Calu3 (cell line): ENCODE data around the gene KDM2A. TPM values are rescaled to one million over a fixed set of nuclear protein-coding genes. Genes with fewer than 3 reads are reported as not detected.
A peak's percentile ranks its signal among the peaks of the same experiment; 100 is the strongest.

ENCODE experiments used
- BruUV-seq: library from RNA; stranded (reverse); fragments of 400-500 nt; replicated peaks from 2 replicates; lab custom pipeline; 2021; lab: Mats Ljungman, UMichigan
- CTCF ChIA-PET: fragments of 300-600 bp; sonication (Branson Sonifier 250); formaldehyde crosslinking; loops from one replicate; lab custom pipeline; 2022; ENCODE audit warnings: antibody characterized with exemption; lab: Charles Lee
- DNase-seq: peaks from one replicate; pipeline ENCODE4 v3.0.0; 2022
- H3K27ac Mint-ChIP-seq: one replicate; pipeline ENCODE4 v1.8.0; 2022; ENCODE audit warnings: mixed read lengths; ENCODE audit not compliant: unreplicated experiment
- H3K27me3 Mint-ChIP-seq: one replicate; pipeline ENCODE4 v1.8.0; 2022; ENCODE audit warnings: mixed read lengths; ENCODE audit not compliant: unreplicated experiment
- H3K36me3 Mint-ChIP-seq: one replicate; pipeline ENCODE4 v1.8.0; 2022; ENCODE audit warnings: mild to moderate bottlenecking, moderate library complexity, mixed read lengths; ENCODE audit not compliant: insufficient read depth, unreplicated experiment
- H3K4me1 Mint-ChIP-seq: one replicate; pipeline ENCODE4 v1.8.0; 2022; ENCODE audit warnings: mild to moderate bottlenecking, low read depth, mixed read lengths; ENCODE audit not compliant: unreplicated experiment
- H3K4me3 Mint-ChIP-seq: one replicate; pipeline ENCODE4 v1.8.0; 2022; ENCODE audit warnings: mild to moderate bottlenecking, low read depth, moderate library complexity, mixed read lengths; ENCODE audit not compliant: unreplicated experiment
- H3K9me3 Mint-ChIP-seq: one replicate; pipeline ENCODE4 v1.8.0; 2022; ENCODE audit warnings: low read depth, mixed read lengths; ENCODE audit not compliant: unreplicated experiment
- CTCF ChIP-seq: fragments of 200-600 bp; IDR thresholded peaks from one replicate; pipeline ENCODE4 v1.8.0; 2022; ENCODE audit warnings: antibody characterized with exemption; ENCODE audit not compliant: unreplicated experiment
- intact Hi-C: fragments of 100-400 bp; cut with micrococcal nuclease; formaldehyde crosslinking; loops from one replicate; pipeline ENCODE4 v1.10.0; 2022; ENCODE audit not compliant: unreplicated experiment
- total RNA-seq: library from RNA; stranded (reverse); gene quantifications from 2 replicates; pipeline ENCODE4 v1.2.3, GENCODE V29; 2022

The KDM2A gene
- total RNA-seq, 1 experiment from 2014 or later: 73.2 TPM

- peaks cover 16% of the 10 kb centered on the region for H3K4me1 Mint-ChIP-seq
- H3K4me3 Mint-ChIP-seq: no peak overlapping the region
- no peak for TF ChIP-seq CTCF
- H3K27me3 Mint-ChIP-seq: no peaks in the 10 kb centered on the region
- peaks cover 6% of the 10 kb centered on the region for H3K9me3 Mint-ChIP-seq
- H3K27ac Mint-ChIP-seq: no peak overlapping the region
- intact Hi-C loops: no loop called here
- no peak for DNase-seq
- BruUV-seq: no TSS peak
- CTCF ChIA-PET: interaction anchor here (0.5 to 1.8 kb wide), 3 partner anchors 10 to 65 kb away, joined by 6 to 7 read pairs (median 6); partner anchors contain the start of gene SSH3
- H3K36me3 Mint-ChIP-seq: peaks cover 60% of the 10 kb centered on the region
Measured at GRCh38 chr11:67292671-67293070, 173.6 kb downstream of the KDM2A start.

- peak; percentile 47 for DNase-seq
- H3K27me3 Mint-ChIP-seq: no peaks in the 10 kb centered on the region
- CTCF ChIA-PET: interaction anchor here (0.7 to 1.8 kb wide), 3 partner anchors 10 to 24 kb away, joined by 3 to 6 read pairs (median 6); partner anchors contain the start of gene SSH3
- intact Hi-C loops: no loop called here
- TF ChIP-seq CTCF: no peak
- H3K4me1 Mint-ChIP-seq: peaks cover 11% of the 10 kb centered on the region
- no peak overlapping the region for H3K27ac Mint-ChIP-seq
- H3K9me3 Mint-ChIP-seq: peaks cover 6% of the 10 kb centered on the region
- no TSS peak for BruUV-seq
- peaks cover 60% of the 10 kb centered on the region for H3K36me3 Mint-ChIP-seq
- H3K4me3 Mint-ChIP-seq: no peak overlapping the region
Measured at GRCh38 chr11:67293090-67293489, 174.0 kb downstream of the KDM2A start.

- Mint-ChIP-seq H3K9me3 (peaks cover 6% of the 10 kb centered on the region), H3K27me3 (no peaks in the 10 kb centered on the region), H3K27ac (no peak overlapping the region), H3K4me3 (no peak overlapping the region), H3K4me1 (peaks cover 10% of the 10 kb centered on the region), H3K36me3 (peaks cover 54% of the 10 kb centered on the region)
- TF ChIP-seq CTCF: no peak
- CTCF ChIA-PET: no interaction called here
- intact Hi-C loops: no loop called here
- BruUV-seq: no TSS peak
- DNase-seq: no peak
Measured at GRCh38 chr11:67295846-67296245, 176.8 kb downstream of the KDM2A start.

GRCh38 chr11:67298786-67299185, 179.7 kb downstream of the KDM2A start:
- Mint-ChIP-seq H3K9me3 (peaks cover 6% of the 10 kb centered on the region), H3K27ac (no peak overlapping the region), H3K4me1 (no peaks in the 10 kb centered on the region), H3K27me3 (no peaks in the 10 kb centered on the region), H3K36me3 (peaks cover 53% of the 10 kb centered on the region), H3K4me3 (no peak overlapping the region)
- intact Hi-C loops: no loop called here
- TF ChIP-seq CTCF: no peak
- CTCF ChIA-PET: no interaction called here
- no TSS peak for BruUV-seq
- no peak for DNase-seq
